KMS-11 (cell line): ENCODE data around the gene GAS2L3.

Experiments used
- H2AFZ ChIP-seq: fragments of 200-600 bp; sonication (generic); 2 replicates; pipeline ENCODE4 v1.6.1; 2016; ENCODE audit warnings: antibody characterized with exemption, mixed run types, low read depth
- H3K27ac ChIP-seq: fragments of 200-600 bp; sonication (generic); 2 replicates; pipeline ENCODE4 v1.6.1; 2016; ENCODE audit warnings: mild to moderate bottlenecking, mixed run types
- H3K27me3 ChIP-seq: fragments of 200-600 bp; sonication (generic); 2 replicates; pipeline ENCODE4 v1.6.1; 2017; ENCODE audit warnings: mild to moderate bottlenecking, low read depth, mixed run types, moderate library complexity; ENCODE audit not compliant: insufficient read depth
- H3K36me3 ChIP-seq: fragments of 200-600 bp; sonication (generic); 2 replicates; pipeline ENCODE4 v1.6.1; 2017; ENCODE audit warnings: mild to moderate bottlenecking, mixed run types; ENCODE audit not compliant: insufficient read depth
- H3K4me1 ChIP-seq: fragments of 200-600 bp; sonication (generic); 2 replicates; pipeline ENCODE4 v1.6.1; 2016; ENCODE audit warnings: mild to moderate bottlenecking, low read depth, mixed run types; ENCODE audit not compliant: poor library complexity, severe bottlenecking
- H3K4me2 ChIP-seq: fragments of 200-600 bp; sonication (generic); 2 replicates; pipeline ENCODE4 v1.7.0; 2016; ENCODE audit warnings: mild to moderate bottlenecking, mixed run types
- H3K4me3 ChIP-seq: fragments of 200-600 bp; sonication (generic); IDR thresholded peaks from 2 replicates; pipeline ENCODE4 v1.6.1; 2017; ENCODE audit warnings: low read depth, low read length, mixed read lengths; ENCODE audit not compliant: insufficient read depth
- H3K79me2 ChIP-seq: fragments of 200-600 bp; sonication (generic); 2 replicates; pipeline ENCODE4 v1.6.1; 2016; ENCODE audit warnings: low read depth, mixed run types; ENCODE audit not compliant: insufficient read depth
- H3K9ac ChIP-seq: fragments of 200-600 bp; sonication (generic); 2 replicates; pipeline ENCODE4 v1.6.1; 2016; ENCODE audit warnings: mild to moderate bottlenecking, mixed run types
- H4K20me1 ChIP-seq: fragments of 200-600 bp; sonication (generic); 2 replicates; pipeline ENCODE4 v1.6.1; 2016; ENCODE audit warnings: mild to moderate bottlenecking, mixed run types; ENCODE audit not compliant: insufficient read depth
- CTCF ChIP-seq: fragments of 200-600 bp; sonication (generic); conservative IDR thresholded peaks from 2 replicates; pipeline ENCODE4 v1.6.1; 2017; ENCODE audit warnings: low read depth, mild to moderate bottlenecking, antibody characterized with exemption, low read length, moderate library complexity, mixed read lengths

GAS2L3 gene

GRCh38 chr12:100666588-100666987 lies 93.1 kb downstream of the GAS2L3 start:
- H3K4me1 ChIP-seq = peaks cover 4% of the 10 kb centered on the region
- H2AFZ ChIP-seq = no peak overlapping the region
- H4K20me1 ChIP-seq = no peaks in the 10 kb centered on the region
- H3K27me3 ChIP-seq = no peaks in the 10 kb centered on the region
- H3K4me3 ChIP-seq = no peak overlapping the region
- TF ChIP-seq CTCF = no peak
- no peaks in the 10 kb centered on the region for H3K79me2 ChIP-seq
- no peaks in the 10 kb centered on the region for H3K36me3 ChIP-seq
- no peak overlapping the region for H3K9ac ChIP-seq
- no peak overlapping the region for H3K27ac ChIP-seq
- no peak overlapping the region for H3K4me2 ChIP-seq

GRCh38 chr12:100668945-100669536 lies 95.6 kb downstream of the GAS2L3 start:
- Histone ChIP-seq H3K9ac (no peak overlapping the region), H3K27me3 (no peaks in the 10 kb centered on the region), H3K36me3 (no peaks in the 10 kb centered on the region), H3K27ac (no peak overlapping the region), H3K4me3 (no peak overlapping the region), H4K20me1 (no peaks in the 10 kb centered on the region), H3K79me2 (no peaks in the 10 kb centered on the region), H3K4me2 (no peak overlapping the region), H2AFZ (no peak overlapping the region), H3K4me1 (peaks cover 29% of the 10 kb centered on the region)
- peak; percentile 92 for TF ChIP-seq CTCF

- no peak for TF ChIP-seq CTCF
- Histone ChIP-seq H3K79me2 (no peaks in the 10 kb centered on the region), H3K9ac (no peak overlapping the region), H2AFZ (no peak overlapping the region), H3K27me3 (no peaks in the 10 kb centered on the region), H3K4me1 (peaks cover 34% of the 10 kb centered on the region), H3K36me3 (no peaks in the 10 kb centered on the region), H4K20me1 (no peaks in the 10 kb centered on the region), H3K4me2 (no peak overlapping the region), H3K4me3 (no peak overlapping the region), H3K27ac (no peak overlapping the region)
These were observed 96.4 kb downstream of the GAS2L3 start for GRCh38 chr12:100669922-100670321.

GRCh38 chr12:100671396-100672074 lies 98.1 kb downstream of the GAS2L3 start:
- Histone ChIP-seq H3K4me3 (no peak overlapping the region), H3K4me2 (no peak overlapping the region; the same call in 1 of the 2 replicates), H4K20me1 (no peaks in the 10 kb centered on the region), H3K36me3 (no peaks in the 10 kb centered on the region), H3K27me3 (no peaks in the 10 kb centered on the region), H3K4me1 (peaks cover 34% of the 10 kb centered on the region), H3K27ac (no peak overlapping the region), H3K9ac (no peak overlapping the region), H3K79me2 (no peaks in the 10 kb centered on the region), H2AFZ (no peak overlapping the region)
- no peak for TF ChIP-seq CTCF
